Measurements from ENCODE around the gene GRK5. TPM values are rescaled to one million over a fixed set of nuclear protein-coding genes. Genes with fewer than 3 reads are reported as not detected.

Gene GRK5
- total RNA-seq, 1 donor from 2014 or later = 68.7 TPM

DNA sequence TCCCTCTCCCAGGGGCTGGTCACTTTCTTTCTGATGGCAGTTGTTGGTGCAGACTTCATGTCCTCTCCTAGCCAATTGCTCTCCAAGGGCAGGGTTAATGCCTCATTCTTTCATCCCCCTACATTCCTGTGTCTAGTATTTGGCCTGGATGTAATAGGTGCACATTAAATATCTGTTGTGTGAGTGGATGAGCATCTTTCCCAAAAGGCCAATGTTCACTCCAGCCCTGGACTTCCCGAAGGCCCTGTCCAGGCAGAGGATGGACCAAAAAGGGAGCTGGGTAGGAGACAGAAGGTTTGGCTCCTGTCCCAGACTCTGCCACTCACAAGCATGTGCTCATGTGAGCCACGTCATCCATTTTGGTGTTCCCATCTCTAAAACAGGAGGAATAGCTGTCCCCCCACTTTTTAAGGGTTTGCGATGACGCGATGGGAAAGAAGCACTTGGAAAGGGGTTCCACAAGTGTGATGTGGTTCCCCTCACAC lies 287.7 kb downstream of the GRK5 start:
- Histone ChIP-seq H3K4me3 (no peak overlapping the region), H3K27ac (peak overlapping the region; percentile 24), H3K4me1 (peaks cover 15% of the 10 kb centered on the region), H3K36me3 (no peaks in the 10 kb centered on the region), H3K27me3 (ENCODE audit: low read depth) (no peaks in the 10 kb centered on the region), H3K9me3 (no peaks in the 10 kb centered on the region)
- TF ChIP-seq, protein P1, sequence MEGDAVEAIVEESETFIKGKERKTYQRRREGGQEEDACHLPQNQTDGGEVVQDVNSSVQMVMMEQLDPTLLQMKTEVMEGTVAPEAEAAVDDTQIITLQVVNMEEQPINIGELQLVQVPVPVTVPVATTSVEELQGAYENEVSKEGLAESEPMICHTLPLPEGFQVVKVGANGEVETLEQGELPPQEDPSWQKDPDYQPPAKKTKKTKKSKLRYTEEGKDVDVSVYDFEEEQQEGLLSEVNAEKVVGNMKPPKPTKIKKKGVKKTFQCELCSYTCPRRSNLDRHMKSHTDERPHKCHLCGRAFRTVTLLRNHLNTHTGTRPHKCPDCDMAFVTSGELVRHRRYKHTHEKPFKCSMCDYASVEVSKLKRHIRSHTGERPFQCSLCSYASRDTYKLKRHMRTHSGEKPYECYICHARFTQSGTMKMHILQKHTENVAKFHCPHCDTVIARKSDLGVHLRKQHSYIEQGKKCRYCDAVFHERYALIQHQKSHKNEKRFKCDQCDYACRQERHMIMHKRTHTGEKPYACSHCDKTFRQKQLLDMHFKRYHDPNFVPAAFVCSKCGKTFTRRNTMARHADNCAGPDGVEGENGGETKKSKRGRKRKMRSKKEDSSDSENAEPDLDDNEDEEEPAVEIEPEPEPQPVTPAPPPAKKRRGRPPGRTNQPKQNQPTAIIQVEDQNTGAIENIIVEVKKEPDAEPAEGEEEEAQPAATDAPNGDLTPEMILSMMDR (IDR thresholded peaks at IDR 0.05) = no peak
- DNase-seq = no peak
- intact Hi-C loops (cut with DNase I) = no loop called here
- no peak for ATAC-seq

DNA sequence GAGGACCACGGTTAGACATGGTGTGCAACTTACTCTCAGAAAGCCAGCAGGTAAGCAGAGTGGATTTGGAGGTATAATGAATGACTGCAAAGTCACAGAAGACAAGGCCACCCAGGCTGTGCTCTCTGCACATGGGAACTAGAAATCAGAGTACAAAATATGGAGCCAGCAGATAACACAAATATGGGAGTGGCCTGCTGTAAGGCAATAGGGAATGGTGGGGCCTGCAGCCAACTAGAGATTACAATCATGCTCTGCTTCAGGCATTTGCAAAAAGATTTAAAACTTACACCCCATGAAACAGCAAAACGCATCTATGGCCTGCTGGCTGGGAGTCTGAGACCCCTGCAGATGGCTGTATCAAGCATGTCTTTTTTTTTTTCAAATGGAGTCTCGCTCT lies 288.2 kb downstream of the GRK5 start:
- Histone ChIP-seq H3K36me3 (no peaks in the 10 kb centered on the region), H3K4me3 (no peak overlapping the region), H3K4me1 (peaks cover 15% of the 10 kb centered on the region), H3K27ac (no peak overlapping the region), H3K9me3 (no peaks in the 10 kb centered on the region), H3K27me3 (ENCODE audit: low read depth) (no peaks in the 10 kb centered on the region)
- ATAC-seq = no peak
- intact Hi-C loops (cut with DNase I) = no loop called here
- TF ChIP-seq, protein P1 (IDR thresholded peaks at IDR 0.05) = no peak
- no peak for DNase-seq

DNA sequence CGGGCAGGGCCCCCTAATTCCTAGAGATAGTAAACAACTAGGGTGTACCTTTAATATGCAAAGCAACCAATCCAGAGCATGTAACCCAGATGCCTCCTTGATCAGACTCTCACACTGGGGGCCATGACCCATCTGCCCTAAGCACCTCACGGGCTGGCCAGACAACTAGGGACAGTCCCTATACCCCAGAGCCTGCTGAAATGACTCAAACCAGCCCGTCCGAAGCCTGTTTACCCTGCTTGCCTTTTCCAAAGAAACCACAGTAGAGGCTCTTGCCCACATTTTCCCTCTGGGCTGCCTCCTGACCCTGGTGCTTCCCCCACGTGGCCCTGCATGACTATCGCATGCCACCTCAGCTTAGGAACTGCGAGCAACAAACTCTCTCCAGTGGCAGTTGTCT lies 288.9 kb downstream of the GRK5 start:
- Histone ChIP-seq H3K27me3 (ENCODE audit: low read depth) (no peaks in the 10 kb centered on the region), H3K27ac (no peak overlapping the region), H3K4me1 (peaks cover 15% of the 10 kb centered on the region), H3K4me3 (no peak overlapping the region), H3K36me3 (no peaks in the 10 kb centered on the region), H3K9me3 (no peaks in the 10 kb centered on the region)
- no peak for DNase-seq
- ATAC-seq = no peak
- intact Hi-C loops (cut with DNase I) = no loop called here
- TF ChIP-seq, protein P1 (IDR thresholded peaks at IDR 0.05) = no peak

DNA sequence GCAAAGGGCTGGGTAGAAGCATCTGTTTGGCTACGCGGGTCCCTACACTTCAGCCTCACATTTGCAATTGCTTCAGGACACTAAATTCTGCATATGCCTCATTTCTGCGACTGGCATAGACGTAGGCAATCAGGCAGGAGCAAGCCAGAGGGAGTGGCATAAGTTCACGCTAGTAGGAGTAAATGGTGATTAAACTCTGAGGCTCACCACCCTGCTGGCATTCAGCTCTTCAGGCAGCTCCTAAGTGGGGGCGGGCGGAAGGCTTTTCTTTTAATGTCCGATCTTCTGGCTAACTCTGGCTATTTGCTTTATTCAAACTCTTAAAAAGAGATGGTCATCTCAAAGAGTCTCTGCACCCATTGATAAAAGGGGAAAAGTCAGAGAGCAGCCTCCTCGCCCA lies 289.9 kb downstream of the GRK5 start:
- ATAC-seq = peak in 1 of 2 donors; percentile 29
- no peak overlapping the region for H3K4me3 ChIP-seq
- H3K4me1 ChIP-seq = peaks cover 15% of the 10 kb centered on the region

DNA sequence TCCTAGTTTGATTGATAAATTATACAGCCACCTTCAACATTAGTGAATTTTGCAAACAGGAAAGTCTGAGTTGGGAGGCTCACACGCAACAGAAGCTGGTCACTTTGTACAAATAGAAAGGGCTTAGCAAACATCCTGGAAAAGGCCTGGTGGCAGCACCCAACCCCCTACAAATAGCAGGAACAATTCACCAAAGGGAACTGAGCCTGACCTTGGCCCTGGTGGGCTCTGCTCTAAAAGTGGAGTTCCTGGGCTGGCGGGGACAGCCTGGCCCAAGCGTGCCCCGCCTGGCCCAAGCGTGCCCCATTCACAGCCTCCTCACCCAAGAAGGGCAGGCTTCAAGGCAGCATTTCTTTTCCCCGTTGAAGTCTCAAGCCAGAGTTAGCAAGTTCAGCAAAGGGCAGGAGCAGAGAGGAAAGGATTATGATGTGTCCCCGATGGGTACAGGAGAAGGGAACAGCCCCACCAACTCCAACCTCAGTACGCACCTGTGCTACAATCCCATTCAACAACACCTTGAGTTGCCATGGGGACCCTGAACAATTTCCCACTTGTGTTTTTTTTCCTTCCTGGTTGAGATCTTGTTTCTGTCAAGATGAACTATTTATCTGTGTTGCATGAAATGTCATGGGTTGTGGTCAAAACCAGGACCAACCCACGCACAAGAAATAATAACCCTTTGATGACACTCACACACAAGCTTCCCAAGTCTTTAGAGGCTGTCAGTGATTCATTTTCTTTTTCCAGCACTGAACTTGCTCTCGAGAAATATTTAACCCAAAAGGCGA lies 291.7 kb downstream of the GRK5 start:
- DNase-seq (no peak), ATAC-seq (no peak)
- TF ChIP-seq, protein P1 (IDR thresholded peaks at IDR 0.05) = no peak
- peaks cover 12% of the 10 kb centered on the region for H3K4me1 ChIP-seq
- intact Hi-C loops (cut with DNase I) = no loop called here
- no peak overlapping the region for H3K27ac ChIP-seq
- no peak overlapping the region for H3K4me3 ChIP-seq
- peaks cover 5% of the 10 kb centered on the region for H3K27me3 ChIP-seq (ENCODE audit: low read depth)
- no peaks in the 10 kb centered on the region for H3K9me3 ChIP-seq
- no peaks in the 10 kb centered on the region for H3K36me3 ChIP-seq

More for the DNA sequence above, 289.9 kb downstream of the GRK5 start:
- no peaks in the 10 kb centered on the region for H3K36me3 ChIP-seq
- H3K27ac ChIP-seq = no peak overlapping the region
- H3K27me3 ChIP-seq (ENCODE audit: low read depth) = no peaks in the 10 kb centered on the region
- TF ChIP-seq, protein P1 (IDR thresholded peaks at IDR 0.05) = no peak
- intact Hi-C loops (cut with DNase I) = no loop called here
- H3K9me3 ChIP-seq = no peaks in the 10 kb centered on the region
- no peak for DNase-seq
